BLaER1 treated with 17β-estradiol and CSF1 and Interleukin-3, amounts not matched to agents 10 nM and 100 nM (cell line): ENCODE measurements around the gene KDM6B.

Source experiments
- H3K27ac ChIP-seq, 11 experiments: shearing (Covaris generic); formaldehyde crosslinking; 2 replicates each; pipeline ENCODE4 v1.8.1; 2022
- H3K27me3 ChIP-seq, 11 experiments: shearing (Covaris generic); formaldehyde crosslinking; 2 replicates each; pipeline ENCODE4 v1.8.1; 2022
- H3K36me3 ChIP-seq, 11 experiments: shearing (Covaris generic); formaldehyde crosslinking; 2 replicates each; pipeline ENCODE4 v1.8.1; 2022
- H3K4me1 ChIP-seq, 10 experiments: shearing (Covaris generic); formaldehyde crosslinking; 2 replicates each; pipeline ENCODE4 v1.8.1; 2022
- H3K4me2 ChIP-seq, 11 experiments: shearing (Covaris generic); formaldehyde crosslinking; 2 replicates each; pipeline ENCODE4 v1.8.1; 2022
- H3K4me3 ChIP-seq, 10 experiments: shearing (Covaris generic); formaldehyde crosslinking; 2 replicates each; pipeline ENCODE4 v1.8.1; 2022
- H3K9ac ChIP-seq, 11 experiments: shearing (Covaris generic); formaldehyde crosslinking; 2 replicates each; pipeline ENCODE4 v1.8.1; 2022
- H3K9me3 ChIP-seq, 11 experiments: shearing (Covaris generic); formaldehyde crosslinking; replicated peaks in 1 of 11; 2 replicates each; pipeline ENCODE4 v1.8.1; 2022
- H4K20me1 ChIP-seq, 11 experiments: shearing (Covaris generic); formaldehyde crosslinking; 2 replicates each; pipeline ENCODE4 v1.8.1; 2022
- Cebpa-rat ChIP-seq, 11 experiments: shearing (Covaris generic); IDR thresholded peaks; 2 replicates each; pipeline ENCODE4 v1.8.1; 2022

Gene KDM6B

DNA sequence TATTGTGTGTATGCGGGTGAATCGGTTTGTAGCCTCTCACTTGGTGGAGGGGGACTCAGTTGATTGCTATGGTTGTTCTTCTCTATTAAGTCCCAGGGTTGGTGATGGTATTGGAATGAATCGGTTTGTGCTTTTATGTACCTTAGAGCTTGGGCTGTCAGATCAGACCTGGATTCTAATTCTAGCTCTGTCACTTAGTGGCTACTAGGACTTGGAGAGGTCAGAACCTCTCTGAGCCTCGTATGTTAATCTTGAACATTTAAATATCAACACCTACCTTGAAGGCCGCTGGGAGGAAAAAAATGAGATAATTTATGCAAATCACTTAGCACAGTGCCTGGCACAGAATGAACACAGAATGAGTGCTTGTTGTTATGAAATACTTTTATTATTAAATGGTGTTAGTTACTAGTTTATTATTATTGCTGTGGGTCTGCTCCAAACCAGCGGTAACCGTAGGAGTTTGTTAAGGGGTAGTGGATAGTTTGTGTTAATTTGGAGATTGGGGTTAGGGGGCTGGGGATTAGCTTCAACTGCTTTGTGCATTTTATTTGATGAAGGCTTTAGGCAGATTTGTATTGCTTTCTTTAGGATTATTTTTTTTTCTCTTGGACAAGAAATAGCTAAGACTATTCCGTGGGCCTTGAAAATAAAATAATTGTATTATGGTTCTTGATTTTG, 3.5 kb downstream of the KDM6B start:
- H3K27me3 ChIP-seq, result no peaks in the 10 kb centered on the region
- TF ChIP-seq Cebpa-rat (IDR thresholded peaks at IDR 0.05), result no peak

GRCh38 chr17:7838090-7839075, 4.4 kb downstream of the KDM6B start:
- H3K4me2 ChIP-seq, result peak overlapping the region; percentile 96 to 100 (median 99)

More for the DNA sequence above, 3.5 kb downstream of the KDM6B start:
- Histone ChIP-seq H3K9ac (peak overlapping the region; percentile 77 to 94 (median 87)), H3K36me3 (peaks cover 0 to 19% (median 14%) of the 10 kb centered on the region in 11 experiments; a peak in 14 of 22 replicates), H3K27ac (peak overlapping the region; percentile 80 to 96 (median 91); a peak in 21 of 22 replicates), H3K4me3 (peak overlapping the region; percentile 66 to 80 (median 77)), H3K4me2 (peak overlapping the region; percentile 92 to 100 (median 98)), H3K4me1 (peaks cover 51 to 62% (median 57%) of the 10 kb centered on the region in 10 experiments), H3K9me3 (no peaks in the 10 kb centered on the region), H4K20me1 (peaks cover 9 to 31% (median 29%) of the 10 kb centered on the region in 11 experiments; a peak in 14 of 22 replicates)

DNA sequence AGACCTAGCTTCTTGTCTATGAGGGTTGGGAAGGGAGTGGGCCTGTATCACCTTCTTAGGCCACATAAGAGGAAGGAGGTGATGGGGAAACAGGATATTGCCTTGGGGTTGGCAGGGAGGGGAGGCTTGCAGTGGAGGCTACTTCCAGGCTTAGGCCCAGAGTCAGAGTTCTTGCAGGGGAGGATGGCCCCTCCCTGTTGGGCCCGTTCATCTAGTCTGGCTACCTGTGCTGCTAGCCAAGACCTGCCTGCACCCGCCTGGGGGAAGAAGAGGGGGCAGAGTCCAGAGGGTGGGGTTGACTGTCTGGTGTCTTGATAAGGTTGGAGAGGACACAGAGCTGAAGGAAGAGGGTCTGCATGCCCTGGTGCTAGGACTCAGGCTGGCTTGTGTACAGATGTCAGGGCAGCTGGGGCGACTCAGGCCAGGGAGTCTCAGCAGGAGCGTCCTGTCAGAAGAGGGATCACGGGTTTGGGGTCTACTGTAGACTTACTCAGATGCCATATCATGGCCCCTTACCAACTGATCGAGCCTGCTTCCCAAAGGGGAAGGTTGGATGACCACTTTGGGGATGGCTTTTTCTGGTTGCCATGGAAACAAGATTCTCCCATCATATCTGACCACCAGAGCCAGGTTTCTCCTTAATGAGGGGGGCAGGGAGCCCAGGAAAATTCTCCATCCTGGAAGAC, 5.3 kb downstream of the KDM6B start:
- peak overlapping the region; percentile 45 to 89 (median 61) for H3K4me3 ChIP-seq
- H3K9ac ChIP-seq, result peak overlapping the region; percentile 75 to 98 (median 96)

More at GRCh38 chr17:7838090-7839075, 4.4 kb downstream of the KDM6B start:
- peaks cover 0 to 19% (median 14%) of the 10 kb centered on the region in 11 experiments; a peak in 14 of 22 replicates for H3K36me3 ChIP-seq
- no peaks in the 10 kb centered on the region for H3K9me3 ChIP-seq
- H3K27me3 ChIP-seq, result no peaks in the 10 kb centered on the region
- peak in 8 of 11 experiments; percentile 36 to 94 (median 80); a peak in 14 of 22 replicates for TF ChIP-seq Cebpa-rat (IDR thresholded peaks at IDR 0.05)
- peak overlapping the region; percentile 92 to 99 (median 98) for H3K27ac ChIP-seq
- peak overlapping the region; percentile 92 to 98 (median 96) for H3K9ac ChIP-seq
- H4K20me1 ChIP-seq, result peaks cover 9 to 33% (median 29%) of the 10 kb centered on the region in 11 experiments; a peak in 14 of 22 replicates
- H3K4me1 ChIP-seq, result peaks cover 44 to 58% (median 50%) of the 10 kb centered on the region in 10 experiments
- peak overlapping the region; percentile 66 to 89 (median 78) for H3K4me3 ChIP-seq

DNA sequence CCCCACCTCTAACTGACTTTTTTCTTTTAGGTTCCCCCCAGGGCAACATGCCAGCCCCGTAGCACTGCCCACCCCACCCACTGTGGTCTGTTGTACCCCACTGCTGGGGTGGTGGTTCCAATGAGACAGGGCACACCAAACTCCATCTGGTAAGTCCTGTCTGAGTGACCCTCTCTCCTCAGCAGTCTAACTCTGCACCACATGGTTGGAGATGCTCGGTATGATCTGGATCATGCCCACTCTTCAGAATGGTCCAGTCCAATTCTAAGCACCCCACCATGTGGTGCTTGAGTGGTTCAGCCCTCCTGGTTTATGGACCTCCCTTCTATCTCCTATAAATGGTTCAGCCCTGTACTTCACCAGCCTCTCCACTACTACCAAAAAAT, 5.9 kb downstream of the KDM6B start:
- H3K4me1 ChIP-seq, result peaks cover 43 to 55% (median 47%) of the 10 kb centered on the region in 10 experiments
- H3K27me3 ChIP-seq, result no peaks in the 10 kb centered on the region
- peaks cover 16 to 42% (median 34%) of the 10 kb centered on the region in 11 experiments for H4K20me1 ChIP-seq
- H3K36me3 ChIP-seq, result peaks cover 0 to 19% (median 14%) of the 10 kb centered on the region in 11 experiments; a peak in 15 of 22 replicates
- no peaks in the 10 kb centered on the region for H3K9me3 ChIP-seq
- H3K4me2 ChIP-seq, result peak overlapping the region; percentile 73 to 100 (median 98)
- TF ChIP-seq Cebpa-rat (IDR thresholded peaks at IDR 0.05), result no peak
- peak overlapping the region in 10 of 11 experiments; percentile 79 to 99 (median 98); a peak in 19 of 22 replicates for H3K27ac ChIP-seq
- H3K9ac ChIP-seq, result peak overlapping the region; percentile 75 to 98 (median 96); a peak in 20 of 22 replicates
- peak overlapping the region in 7 of 10 experiments; percentile 59 to 89 (median 77); a peak in 13 of 20 replicates for H3K4me3 ChIP-seq

More for the DNA sequence above, 5.3 kb downstream of the KDM6B start:
- H4K20me1 ChIP-seq, result peaks cover 12 to 37% (median 31%) of the 10 kb centered on the region in 11 experiments; a peak in 16 of 22 replicates
- H3K36me3 ChIP-seq, result peaks cover 0 to 19% (median 14%) of the 10 kb centered on the region in 11 experiments; a peak in 14 of 22 replicates
- peaks cover 41 to 55% (median 47%) of the 10 kb centered on the region in 10 experiments for H3K4me1 ChIP-seq
- peak overlapping the region; percentile 73 to 100 (median 98) for H3K4me2 ChIP-seq
- H3K27ac ChIP-seq, result peak overlapping the region; percentile 62 to 99 (median 98)
- no peaks in the 10 kb centered on the region for H3K27me3 ChIP-seq
- no peak for TF ChIP-seq Cebpa-rat (IDR thresholded peaks at IDR 0.05)
- no peaks in the 10 kb centered on the region for H3K9me3 ChIP-seq

- peak overlapping the region in 9 of 10 experiments; percentile 68 to 89 (median 77); a peak in 15 of 20 replicates for H3K4me3 ChIP-seq
- no peaks in the 10 kb centered on the region for H3K27me3 ChIP-seq
- peak overlapping the region; percentile 75 to 98 (median 96); a peak in 20 of 22 replicates for H3K9ac ChIP-seq
- peak overlapping the region in 10 of 11 experiments; percentile 91 to 99 (median 98); a peak in 19 of 22 replicates for H3K27ac ChIP-seq
- H3K4me2 ChIP-seq, result peak overlapping the region; percentile 73 to 100 (median 98)
- H3K36me3 ChIP-seq, result peaks cover 4 to 24% (median 19%) of the 10 kb centered on the region in 11 experiments
- TF ChIP-seq Cebpa-rat (IDR thresholded peaks at IDR 0.05), result no peak
- no peaks in the 10 kb centered on the region for H3K9me3 ChIP-seq
- H3K4me1 ChIP-seq, result peaks cover 48 to 61% (median 53%) of the 10 kb centered on the region in 10 experiments
- H4K20me1 ChIP-seq, result peaks cover 22 to 47% (median 40%) of the 10 kb centered on the region in 11 experiments
These were observed 6.4 kb downstream of the KDM6B start for GRCh38 chr17:7840441-7840840.

- peaks cover 7 to 29% (median 23%) of the 10 kb centered on the region in 11 experiments for H3K36me3 ChIP-seq
- H3K4me3 ChIP-seq, result peak overlapping the region; percentile 66 to 89 (median 76)
- peak overlapping the region; percentile 91 to 99 (median 98); a peak in 21 of 22 replicates for H3K27ac ChIP-seq
- peak overlapping the region; percentile 73 to 100 (median 98) for H3K4me2 ChIP-seq
- H3K9ac ChIP-seq, result peak overlapping the region; percentile 89 to 98 (median 96); a peak in 21 of 22 replicates
- H3K27me3 ChIP-seq, result no peaks in the 10 kb centered on the region
- TF ChIP-seq Cebpa-rat (IDR thresholded peaks at IDR 0.05), result no peak
- H4K20me1 ChIP-seq, result peaks cover 26 to 52% (median 44%) of the 10 kb centered on the region in 11 experiments
- no peaks in the 10 kb centered on the region for H3K9me3 ChIP-seq
- peaks cover 50 to 64% (median 56%) of the 10 kb centered on the region in 10 experiments for H3K4me1 ChIP-seq
These were observed 6.9 kb downstream of the KDM6B start for GRCh38 chr17:7840875-7841274.

DNA sequence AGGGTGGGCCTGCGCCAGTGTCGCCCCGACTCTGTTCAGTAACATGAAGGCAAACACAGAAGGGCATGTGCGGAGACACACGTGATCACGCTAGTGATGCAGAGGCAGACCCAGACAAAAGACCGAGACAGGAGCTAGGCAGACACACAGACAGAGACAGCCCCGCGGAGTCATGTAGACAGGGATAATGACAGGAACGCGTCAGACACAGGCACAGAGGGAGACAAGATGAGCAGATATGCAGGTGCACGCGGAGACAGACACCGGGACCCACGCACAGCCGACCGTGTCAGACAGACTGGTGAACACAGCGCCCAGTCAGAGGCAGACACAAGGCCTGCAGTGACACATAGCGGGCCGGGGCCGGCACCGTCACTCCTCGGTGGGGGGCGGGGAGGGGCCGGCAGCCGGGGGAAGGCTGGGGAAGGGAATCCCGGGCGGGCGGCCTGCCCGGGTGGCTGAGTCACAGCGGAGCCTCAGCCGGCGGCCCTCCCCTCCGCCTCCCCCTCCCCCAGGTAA, 7.4 kb downstream of the KDM6B start:
- Histone ChIP-seq H3K9ac (peak overlapping the region; percentile 89 to 98 (median 96)), H3K4me3 (peak overlapping the region; percentile 66 to 89 (median 76)), H3K27ac (peak overlapping the region; percentile 91 to 99 (median 98)), H3K36me3 (peaks cover 12 to 33% (median 26%) of the 10 kb centered on the region in 11 experiments), H3K9me3 (no peaks in the 10 kb centered on the region), H3K4me1 (peaks cover 50 to 59% (median 55%) of the 10 kb centered on the region in 10 experiments), H3K4me2 (peak overlapping the region; percentile 73 to 100 (median 98)), H3K27me3 (no peaks in the 10 kb centered on the region), H4K20me1 (peaks cover 29 to 57% (median 46%) of the 10 kb centered on the region in 11 experiments)
- no peak for TF ChIP-seq Cebpa-rat (IDR thresholded peaks at IDR 0.05)
